Measurements from ENCODE around the gene FAT2.
"Not testable (repeated sequence)": the region's sequence is repeated elsewhere in the genome, so short reads cannot be mapped to it uniquely, and the experiment has no call there.

- TF ChIP-seq POLR2A, CTCF, POLR2AphosphoS5 (IDR thresholded peaks at IDR 0.05): not testable (repeated sequence)
These were observed 12.0 kb downstream of the FAT2 start for GRCh38 chr5:151579146-151579545.
